Measurements from ENCODE around the gene RMND5B.
"Not testable (repeated sequence)": the region's sequence is repeated elsewhere in the genome, so short reads cannot be mapped to it uniquely, and the experiment has no call there.

Gene RMND5B

DNA sequence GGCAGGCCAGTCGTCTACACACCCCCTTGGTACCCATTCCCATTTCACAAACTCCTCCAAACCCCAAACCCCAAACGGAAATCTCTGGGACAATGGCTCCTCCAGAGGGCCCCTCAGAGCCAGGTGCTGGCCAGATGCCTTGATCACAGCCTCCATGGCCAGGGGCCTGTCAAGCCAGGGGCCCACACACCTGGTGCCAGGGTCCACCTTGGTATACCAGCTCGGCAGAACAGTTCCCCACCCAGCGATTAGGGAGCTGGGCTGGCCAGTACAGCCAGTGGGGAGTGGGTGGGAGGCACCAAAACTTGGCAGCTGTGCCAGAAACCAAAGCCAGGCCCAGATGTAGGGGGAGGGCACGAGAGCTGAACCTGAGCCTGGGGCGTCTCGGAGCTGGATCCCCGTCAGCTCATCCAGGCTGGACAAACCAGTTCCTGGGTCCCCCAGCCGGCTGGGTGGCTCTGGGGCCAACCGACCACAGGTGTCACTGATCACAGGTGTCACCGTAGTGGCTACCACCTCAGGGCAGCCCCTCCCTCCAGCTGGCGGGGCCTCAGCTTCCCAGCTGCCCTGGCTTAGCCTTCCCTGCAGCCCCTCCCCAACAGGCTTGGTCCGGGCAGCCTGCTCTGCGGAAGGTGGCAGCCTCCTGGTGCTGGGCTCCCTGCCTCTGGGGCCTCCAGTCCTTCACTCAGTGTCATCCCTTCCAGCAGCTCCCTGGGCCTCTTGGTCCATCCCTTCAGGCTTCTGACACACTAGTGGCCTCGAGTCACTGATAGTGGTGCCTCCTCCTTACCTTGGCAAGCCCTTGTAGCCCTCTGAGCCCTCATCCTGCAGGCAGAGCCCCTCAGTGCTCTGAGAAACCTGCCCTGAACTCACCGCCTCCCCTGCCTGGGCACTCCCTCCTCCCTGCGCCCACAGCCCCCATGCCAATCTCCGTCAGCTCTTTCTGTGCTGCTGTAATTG is 6.6 kb upstream of the RMND5B start:
- no peak for DNase-seq (ENCODE audit: low read depth)
- TF ChIP-seq, protein P1, sequence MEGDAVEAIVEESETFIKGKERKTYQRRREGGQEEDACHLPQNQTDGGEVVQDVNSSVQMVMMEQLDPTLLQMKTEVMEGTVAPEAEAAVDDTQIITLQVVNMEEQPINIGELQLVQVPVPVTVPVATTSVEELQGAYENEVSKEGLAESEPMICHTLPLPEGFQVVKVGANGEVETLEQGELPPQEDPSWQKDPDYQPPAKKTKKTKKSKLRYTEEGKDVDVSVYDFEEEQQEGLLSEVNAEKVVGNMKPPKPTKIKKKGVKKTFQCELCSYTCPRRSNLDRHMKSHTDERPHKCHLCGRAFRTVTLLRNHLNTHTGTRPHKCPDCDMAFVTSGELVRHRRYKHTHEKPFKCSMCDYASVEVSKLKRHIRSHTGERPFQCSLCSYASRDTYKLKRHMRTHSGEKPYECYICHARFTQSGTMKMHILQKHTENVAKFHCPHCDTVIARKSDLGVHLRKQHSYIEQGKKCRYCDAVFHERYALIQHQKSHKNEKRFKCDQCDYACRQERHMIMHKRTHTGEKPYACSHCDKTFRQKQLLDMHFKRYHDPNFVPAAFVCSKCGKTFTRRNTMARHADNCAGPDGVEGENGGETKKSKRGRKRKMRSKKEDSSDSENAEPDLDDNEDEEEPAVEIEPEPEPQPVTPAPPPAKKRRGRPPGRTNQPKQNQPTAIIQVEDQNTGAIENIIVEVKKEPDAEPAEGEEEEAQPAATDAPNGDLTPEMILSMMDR (IDR thresholded peaks at IDR 0.05; ENCODE audit: insufficient read depth, low read depth, low read length, missing control alignments): no peak
- no peak overlapping the region for H3K4me3 ChIP-seq (ENCODE audit: low read depth, low read length)

DNA sequence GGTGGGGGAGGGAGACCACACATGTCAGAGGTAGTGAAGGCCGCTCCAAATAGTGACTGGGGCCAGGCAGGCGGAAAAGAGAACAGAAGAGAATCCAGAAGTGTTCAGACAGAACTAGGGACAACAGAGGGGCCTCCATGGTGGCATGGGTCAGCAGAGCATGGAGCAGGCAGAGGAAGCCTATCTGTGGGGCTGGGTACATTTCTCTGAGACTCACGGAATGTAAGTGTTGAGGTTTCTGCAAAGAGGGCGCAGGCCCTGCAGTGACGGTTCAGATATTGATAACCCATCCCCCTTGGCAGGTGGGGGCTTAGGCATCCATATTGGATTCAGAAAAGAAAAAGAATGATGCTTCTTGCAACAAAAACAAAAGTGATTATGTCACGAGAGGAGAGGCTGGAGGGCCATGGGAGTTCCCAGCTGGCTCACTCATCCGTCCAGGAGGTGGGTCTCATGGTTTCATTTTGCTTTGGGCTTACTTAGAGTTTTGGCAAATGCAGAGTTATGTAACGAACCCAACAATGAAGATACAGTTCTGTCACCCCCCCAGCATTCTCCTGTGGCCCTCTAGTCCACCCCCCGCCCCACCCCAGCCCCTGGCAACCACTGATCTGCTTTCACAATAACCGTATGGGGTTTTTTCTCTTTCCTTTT is 5.4 kb upstream of the RMND5B start:
- no peak for DNase-seq (ENCODE audit: low read depth)
- TF ChIP-seq, protein P1 (IDR thresholded peaks at IDR 0.05; ENCODE audit: insufficient read depth, low read depth, low read length, missing control alignments): no peak
- no peak overlapping the region for H3K4me3 ChIP-seq (ENCODE audit: low read depth, low read length)

DNA sequence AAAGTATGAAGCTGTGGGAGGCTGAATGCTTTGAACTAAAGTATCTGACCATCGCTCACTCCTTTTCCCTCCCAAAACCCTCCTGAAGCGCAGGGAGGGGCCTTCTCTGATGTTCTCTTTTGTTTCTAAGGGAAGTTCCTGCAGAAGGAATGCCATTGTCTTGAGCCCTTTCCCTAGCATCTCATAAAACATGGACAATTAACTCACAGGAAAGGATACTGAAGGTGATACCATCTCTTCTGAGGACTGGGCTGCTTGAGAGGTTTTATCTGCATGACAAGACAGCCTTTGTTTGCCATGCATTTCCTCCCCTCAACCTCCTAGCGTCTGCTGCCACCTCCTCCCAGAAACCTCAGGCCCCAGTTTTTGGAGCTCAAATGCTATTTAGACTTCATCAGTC is 4.3 kb upstream of the RMND5B start:
- no peak overlapping the region for H3K4me3 ChIP-seq (ENCODE audit: low read depth, low read length)
- TF ChIP-seq, protein P1 (IDR thresholded peaks at IDR 0.05; ENCODE audit: insufficient read depth, low read depth, low read length, missing control alignments): no peak

DNA sequence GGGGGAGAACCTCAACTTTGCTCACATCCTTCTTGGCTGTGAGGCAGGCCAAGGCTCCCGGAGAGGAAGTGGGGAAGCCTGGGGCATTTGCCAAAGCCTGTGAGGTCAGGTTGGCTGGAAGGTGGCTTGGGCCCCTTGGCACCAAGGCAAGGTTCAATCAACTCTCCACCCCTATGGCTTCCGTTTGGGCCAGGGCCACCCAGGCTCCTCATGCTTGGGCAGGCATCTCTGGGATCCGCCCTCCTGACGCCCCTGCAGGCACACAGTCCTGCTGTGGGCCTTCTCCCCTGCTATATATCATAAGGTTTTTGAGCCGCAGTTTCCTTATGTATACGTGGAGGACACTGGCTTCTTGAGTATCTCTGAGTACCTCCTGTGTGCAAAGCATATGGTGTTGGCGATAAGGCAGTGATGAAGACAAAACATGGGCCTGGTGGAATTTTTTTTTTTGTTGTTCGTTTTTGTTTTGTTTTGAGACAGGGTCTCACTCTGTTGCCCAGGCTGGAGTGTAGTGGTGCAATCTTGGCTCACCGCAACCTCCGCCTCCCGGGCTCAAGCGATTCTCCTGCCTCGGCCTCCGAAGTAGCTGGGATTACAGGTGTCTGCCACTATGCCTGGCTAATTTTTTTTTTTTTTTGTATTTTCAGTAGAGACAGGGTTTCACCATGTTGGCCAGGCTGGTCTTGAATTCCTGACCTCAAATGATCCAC is 3.4 kb upstream of the RMND5B start:
- DNase-seq (ENCODE audit: low read depth); H3K4me3 ChIP-seq (ENCODE audit: low read depth, low read length): not testable (repeated sequence)

More for the DNA sequence above, 4.3 kb upstream of the RMND5B start:
- no peak for DNase-seq (ENCODE audit: low read depth)

DNA sequence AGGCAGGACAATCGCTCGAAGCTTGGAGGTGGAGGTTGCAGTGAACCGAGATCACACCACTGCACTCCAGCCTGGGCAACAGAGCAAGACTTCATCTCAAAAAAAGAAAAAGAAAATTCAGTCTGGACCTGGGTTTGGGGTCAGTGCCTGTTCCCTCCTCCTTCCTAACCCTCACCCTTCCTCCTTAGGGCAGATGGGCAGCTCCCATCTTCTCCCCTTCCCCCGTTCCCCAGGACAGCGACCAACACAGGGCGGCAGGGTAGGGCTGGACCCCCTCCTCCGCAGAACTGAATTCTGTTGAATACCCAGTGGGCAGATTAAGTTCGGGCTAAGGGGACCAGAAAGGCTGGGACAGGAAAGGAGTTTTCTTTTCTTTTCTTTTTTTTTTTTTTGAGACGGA is 1.5 kb upstream of the RMND5B start:
- TF ChIP-seq, protein P1 (IDR thresholded peaks at IDR 0.05; ENCODE audit: insufficient read depth, low read depth, low read length, missing control alignments): no peak
- no peak for DNase-seq (ENCODE audit: low read depth)

DNA sequence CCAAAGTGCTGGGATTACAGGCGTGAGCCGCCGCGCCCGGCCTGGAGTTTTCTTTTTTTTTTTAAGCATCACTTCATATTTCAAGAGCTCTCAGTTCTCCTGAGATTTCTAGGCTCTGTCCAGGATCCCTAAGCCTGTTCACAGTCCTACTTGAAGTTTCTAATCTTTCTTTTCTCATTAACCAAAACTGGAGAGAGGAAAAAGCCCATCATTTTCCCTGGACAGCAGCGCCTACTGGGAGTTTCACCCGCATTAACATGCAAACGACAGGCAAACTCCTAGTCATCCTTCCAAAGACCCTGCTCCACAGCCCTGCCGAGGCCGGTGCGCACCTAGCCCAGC is 609 bp upstream of the RMND5B start:
- peak overlapping the region; percentile 99 for H3K4me3 ChIP-seq (ENCODE audit: low read depth, low read length)
- not testable (repeated sequence) for DNase-seq (ENCODE audit: low read depth)

More for the DNA sequence above, 1.5 kb upstream of the RMND5B start:
- no peak overlapping the region for H3K4me3 ChIP-seq (ENCODE audit: low read depth, low read length)

DNA sequence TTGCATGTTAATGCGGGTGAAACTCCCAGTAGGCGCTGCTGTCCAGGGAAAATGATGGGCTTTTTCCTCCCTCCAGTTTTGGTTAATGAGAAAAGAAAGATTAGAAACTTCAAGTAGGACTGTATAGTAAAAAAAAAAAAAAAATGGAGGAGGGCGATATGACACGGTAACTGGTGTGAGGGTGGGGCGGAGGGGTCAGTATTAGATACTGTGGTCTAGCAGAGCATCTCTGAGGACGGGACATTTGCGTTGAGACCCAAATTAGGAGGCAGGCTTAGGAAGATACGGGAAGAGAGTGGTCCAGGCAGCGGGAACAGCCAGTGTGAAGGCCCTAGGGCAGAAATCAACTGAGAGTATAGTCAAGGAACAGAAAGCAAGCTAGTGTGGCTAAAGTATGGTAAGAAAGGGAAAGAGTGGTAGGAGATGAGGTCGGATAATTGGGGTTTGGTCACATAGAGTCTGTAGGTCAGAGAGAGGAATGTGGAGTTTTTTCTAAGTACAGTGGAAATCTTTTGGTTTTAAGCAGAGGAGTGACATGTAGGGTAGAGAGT is 707 bp downstream of the RMND5B start:
- TF ChIP-seq, protein P1 (IDR thresholded peaks at IDR 0.05; ENCODE audit: insufficient read depth, low read depth, low read length, missing control alignments): no peak
- peak overlapping the region; percentile 99 for H3K4me3 ChIP-seq (ENCODE audit: low read depth, low read length)
- no peak for DNase-seq (ENCODE audit: low read depth)
